GM19467 (cell line): ENCODE data around the gene ADCY1.

Experiments used
- ATAC-seq: cut with Tn5 transposase; IDR thresholded peaks from one replicate; pipeline ENCODE4 v1.9.1; 2021; ENCODE audit warnings: mild to moderate bottlenecking, moderate library complexity; ENCODE audit not compliant: unreplicated experiment

Gene ADCY1

DNA sequence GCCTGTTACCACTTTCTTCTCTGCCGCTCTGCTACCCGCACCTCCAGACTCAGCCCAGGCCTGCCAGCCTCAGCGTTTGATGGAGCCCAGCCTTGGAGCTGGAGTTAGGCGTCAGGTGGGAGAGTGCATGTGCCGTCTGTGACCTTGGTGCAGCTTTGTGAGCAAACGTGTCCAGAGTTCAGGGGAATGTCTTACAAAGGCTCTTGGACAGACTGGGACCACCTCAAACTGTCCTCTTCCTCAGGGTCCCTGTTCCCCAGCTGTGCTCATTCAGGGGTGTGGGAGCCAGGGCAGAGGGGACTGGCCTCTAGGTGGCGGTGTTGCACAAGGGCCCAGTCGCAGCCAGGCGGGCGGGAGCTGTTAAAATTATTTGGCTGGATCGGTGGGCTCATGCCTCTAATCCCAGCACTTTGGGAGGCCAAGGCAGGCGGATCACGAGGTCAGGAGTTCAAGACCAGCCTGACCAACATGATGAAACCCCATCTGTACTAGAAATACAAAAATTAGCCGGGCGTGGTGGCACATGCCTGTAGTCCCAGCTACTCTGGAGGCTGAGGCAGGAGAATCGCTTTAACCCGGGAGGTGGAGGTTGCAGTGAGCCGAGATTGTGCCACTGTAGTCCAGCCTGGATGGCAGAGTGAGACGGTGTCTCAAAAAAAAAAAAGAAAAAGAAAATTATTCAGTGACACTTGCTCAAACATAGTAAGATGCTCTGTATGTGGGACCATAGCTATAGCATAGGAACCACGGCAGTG, 89.2 kb downstream of the ADCY1 start:
- no peak for ATAC-seq

DNA sequence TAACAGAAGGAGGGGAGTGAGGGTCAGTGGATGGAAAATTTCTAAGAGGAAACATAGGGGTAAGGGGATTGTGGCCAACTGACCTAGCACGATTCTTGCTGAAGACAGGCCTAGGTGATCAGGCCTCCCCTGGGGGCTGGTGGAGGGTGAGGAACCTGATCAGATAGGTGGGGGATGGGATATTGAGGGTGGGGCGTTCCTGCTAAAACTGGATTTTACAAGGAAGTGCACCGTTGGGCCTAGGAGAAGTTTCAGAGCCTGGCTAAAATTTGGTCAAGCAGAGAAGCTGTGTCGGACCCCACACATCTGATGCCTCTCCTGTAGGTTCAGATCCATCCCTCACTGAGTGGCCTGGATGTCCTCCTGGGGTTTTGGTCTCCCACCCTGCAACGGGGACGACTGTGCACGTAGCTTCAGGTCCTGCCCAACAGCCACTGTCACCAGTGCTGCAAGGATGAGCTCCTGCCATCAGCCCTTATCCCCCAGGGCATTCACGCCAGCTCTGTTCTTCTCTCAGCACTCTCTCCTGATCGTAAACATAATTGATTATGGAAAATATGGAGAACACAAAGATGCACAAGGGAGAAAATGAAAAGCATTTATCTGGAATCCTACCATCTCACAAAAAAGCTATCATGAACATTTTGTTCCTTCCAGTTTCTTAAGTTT, 89.9 kb downstream of the ADCY1 start:
- ATAC-seq = no peak

DNA sequence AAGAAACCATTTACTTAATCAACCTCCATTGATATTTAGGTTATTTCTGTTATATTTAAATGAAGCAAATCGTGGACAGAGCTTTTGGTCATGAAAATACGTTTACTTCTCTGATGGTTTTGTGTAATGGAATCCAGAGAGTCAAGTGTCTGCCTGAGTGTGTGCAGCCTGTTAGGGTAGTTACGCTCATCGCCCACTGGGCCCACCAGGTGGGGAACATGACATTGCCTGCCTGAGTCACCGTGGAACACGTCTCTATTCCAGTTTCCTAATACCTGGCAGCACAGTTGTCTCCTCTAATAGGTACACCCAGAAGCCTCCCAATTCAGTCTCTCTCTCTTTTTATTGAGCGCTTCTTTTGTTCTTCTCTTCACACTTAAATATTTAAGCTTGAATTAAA, 91.0 kb downstream of the ADCY1 start:
- ATAC-seq = no peak

DNA sequence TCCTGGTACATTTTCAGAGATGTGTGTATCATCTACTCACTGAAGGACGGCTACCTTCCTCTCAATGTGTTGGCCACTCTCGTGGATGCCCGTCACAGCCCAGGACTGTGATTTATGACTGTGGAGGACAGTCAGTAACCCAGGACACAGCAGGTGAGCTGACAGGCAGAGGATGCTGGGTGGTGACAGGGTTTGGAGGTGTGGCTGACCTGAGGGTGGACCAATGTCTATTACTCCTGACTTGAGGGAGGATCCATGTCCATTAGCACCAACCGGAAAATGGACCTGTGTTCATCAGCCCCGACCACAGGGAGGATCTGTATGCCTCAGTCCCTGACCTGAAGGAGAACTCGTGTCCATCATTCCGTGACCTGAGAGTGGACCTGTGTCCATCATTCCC, 96.1 kb downstream of the ADCY1 start:
- ATAC-seq = no peak

DNA sequence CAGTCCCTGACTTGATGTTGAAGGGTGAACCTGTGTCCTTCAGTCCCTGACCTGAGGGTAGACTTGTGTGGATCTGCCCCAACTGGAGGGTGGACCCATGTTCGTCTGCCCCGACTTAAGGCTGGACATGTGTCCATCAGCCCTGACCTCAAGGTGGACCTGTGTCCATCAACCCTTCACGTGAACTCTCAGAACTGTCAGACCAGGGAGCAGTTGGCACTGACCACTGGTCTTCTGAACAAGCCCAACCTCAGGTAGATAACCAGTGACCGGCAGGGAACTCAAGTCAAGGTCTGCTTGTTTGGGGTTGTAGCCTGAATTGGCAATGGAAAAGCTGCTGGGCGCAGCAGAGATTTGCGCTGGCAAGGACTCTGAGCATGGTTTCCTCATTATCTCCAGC, 96.5 kb downstream of the ADCY1 start:
- ATAC-seq = no peak

DNA sequence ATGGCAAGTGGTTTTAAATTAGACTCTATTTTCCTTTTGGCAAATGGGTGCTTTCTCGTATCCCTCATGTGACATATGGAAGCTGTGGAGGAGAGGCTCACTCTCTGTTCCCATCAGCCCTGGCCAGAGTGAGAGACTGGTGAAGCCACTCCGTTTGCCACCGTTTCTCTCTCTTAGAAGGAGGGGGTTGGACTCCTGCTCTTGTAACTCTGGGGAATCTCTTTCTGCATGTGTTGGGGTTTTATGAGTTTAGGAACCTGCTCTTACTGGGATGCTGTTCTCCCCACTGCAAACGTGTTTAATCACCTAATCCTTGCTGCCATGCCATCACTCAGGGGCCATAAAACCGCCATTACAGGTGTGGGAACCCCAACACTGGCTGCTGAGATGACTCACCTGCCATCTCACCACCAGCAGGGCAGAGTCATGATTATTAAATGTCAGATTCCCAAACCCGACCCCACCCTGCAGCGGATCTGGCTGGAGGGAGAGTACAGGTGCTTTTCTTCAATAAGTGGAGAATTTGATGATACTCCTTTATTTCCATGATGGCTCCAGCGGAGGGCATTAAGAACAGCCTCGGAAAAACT, 103.2 kb downstream of the ADCY1 start:
- ATAC-seq = no peak

DNA sequence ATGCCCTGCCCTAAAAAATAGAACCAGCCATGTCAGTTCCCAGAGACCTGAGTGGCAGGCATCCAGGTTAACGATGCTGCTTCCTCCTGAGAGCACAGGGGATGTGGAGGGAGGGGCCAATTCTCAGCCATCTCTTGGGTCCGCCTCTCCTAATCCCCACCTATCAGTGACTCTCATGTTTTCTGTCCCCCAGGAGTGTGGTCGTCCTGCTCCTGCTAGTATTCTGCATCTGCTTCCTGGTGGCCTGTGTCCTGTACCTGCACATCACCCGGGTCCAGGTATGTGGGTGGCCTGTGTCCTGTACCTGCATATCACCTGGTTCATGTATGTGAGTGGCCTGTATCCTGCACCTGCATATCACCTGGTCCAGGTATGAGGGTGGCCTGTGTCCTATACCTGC, 105.3 kb downstream of the ADCY1 start:
- ATAC-seq = no peak

DNA sequence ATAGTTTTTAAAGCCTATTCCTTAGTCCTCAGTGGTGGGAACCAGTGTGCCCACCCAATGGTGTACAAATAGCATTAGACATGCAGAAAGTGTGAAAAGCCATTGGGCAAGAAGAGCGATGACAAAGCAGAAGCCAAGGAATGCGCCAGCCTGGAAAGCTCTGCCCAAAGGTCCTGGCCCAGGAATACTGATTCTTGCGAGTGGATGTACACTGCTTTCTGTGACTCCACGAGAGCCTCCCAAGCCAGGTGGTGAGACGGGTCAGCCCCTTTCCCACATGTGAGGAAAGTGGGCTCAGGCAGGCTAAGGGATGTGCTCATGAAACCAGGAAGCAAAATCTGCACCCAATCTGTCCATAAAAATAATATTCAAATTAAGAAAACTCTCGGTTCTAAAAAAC, 106.6 kb downstream of the ADCY1 start:
- ATAC-seq = no peak

DNA sequence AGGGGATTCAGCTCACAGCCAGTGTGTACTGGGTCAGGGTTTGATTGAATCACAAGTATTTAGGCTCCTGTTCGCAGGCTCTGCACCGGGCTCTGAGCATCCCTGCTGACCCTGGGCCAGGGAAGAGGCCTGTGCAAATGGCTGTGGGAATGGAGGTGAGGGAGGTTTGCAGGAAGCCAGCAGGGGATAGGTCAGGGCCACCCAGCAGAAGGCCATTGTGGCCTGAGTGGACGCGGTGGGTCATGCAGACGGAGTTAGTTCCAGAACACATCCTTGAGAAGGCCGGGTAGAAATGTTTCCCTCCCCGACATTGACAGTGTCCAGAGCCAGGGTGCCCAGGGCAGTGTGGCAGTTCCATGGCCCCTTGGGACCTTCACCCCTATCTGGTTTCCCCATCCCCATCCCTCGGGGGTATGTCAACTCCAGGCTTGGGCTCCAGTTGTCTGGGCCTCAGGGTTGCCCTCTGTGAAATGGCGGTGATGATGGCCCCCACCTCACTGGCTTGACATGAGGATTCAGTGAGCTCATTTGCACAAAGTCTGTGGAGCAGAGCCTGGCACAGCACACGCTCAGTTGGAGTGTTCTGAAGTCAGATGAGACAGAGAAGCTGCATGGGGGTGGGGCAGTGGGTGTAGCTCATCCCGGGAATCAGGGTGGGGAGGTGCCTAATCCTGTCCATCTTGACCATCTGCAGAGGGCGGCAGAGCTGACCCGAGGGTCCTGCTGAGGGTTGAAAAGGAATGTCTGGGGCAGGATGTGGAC, 107.6 kb downstream of the ADCY1 start:
- ATAC-seq = no peak

DNA sequence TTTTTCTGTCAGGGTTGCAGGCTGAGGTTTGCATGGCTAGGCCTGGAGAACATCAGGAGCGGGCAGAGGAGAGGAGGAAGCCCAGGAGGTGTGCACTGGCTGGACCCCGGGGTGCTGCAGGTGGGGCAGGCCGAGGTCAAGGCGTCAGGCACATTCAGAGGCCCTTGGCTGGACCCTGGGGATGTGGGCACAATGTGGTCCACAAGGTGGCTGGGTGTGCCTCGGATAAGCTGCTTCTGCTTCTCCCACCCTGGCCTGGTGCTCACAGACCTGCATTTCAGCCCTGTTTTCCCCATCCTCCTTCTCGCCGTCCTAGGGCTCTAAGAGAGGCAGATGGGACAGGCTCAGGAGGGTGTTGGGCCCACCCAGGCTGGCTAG, 108.2 kb downstream of the ADCY1 start:
- no peak for ATAC-seq

DNA sequence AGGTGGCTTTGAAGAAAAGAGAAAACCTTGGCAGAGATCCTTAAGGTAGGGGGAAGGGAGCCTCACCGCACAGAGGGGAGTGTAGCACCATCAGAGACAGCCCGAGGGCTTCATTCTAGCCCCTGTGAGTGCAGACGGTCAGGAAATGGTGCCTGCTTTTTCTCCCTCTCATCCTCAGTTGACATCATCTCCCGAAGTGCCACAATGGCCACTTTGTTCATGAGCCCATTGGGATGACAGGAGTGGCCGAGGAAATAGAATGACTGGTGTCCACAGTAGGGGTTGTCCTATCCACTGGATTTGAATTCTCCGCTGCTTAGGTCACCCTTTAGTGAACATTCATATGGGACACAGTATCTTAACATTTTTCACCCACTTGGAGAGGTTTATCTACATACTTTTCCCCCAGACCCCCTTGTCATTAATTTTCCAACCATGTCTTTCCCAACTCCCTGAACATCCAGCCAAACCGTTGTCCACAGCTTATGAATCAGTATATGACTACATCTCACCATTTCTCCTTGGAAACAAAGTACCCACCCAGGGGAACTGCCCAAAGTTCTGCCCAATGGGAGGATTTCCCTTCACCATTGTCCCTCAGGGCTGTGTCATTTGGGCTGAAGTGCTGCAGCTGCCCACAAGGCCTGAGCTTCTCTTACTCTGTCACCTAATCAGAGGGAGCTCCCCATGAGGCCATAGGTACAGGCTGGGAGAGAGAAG, 108.8 kb downstream of the ADCY1 start:
- ATAC-seq = no peak

DNA sequence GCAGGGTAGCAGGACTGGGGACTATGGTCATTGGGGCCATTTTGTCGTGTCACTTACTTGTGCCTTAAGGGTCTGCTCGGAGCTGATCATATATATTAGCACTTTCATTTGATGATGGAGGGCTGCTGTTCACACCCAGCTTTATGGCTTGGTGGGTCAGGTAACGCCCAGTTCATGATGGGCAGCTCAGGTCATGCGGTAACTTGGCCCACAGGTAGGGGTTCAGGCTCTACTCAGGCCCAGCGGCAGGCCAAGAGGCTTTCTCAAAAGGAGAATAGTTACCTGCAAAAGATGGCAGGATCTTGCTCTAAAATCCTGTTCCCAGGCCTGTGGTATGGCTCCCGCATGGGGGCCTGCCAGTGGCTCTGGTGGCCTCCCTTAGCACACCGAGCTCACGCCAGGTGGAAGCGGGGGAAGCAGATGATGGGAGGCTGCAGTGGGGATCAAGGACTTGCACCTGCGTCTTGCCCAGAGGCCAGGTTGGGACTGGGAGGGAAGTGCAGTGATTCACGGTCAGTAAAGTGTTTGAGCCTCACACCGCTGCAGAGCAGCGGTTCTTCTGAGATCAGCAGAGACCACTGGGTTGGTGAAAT, 109.5 kb downstream of the ADCY1 start:
- no peak for ATAC-seq

DNA sequence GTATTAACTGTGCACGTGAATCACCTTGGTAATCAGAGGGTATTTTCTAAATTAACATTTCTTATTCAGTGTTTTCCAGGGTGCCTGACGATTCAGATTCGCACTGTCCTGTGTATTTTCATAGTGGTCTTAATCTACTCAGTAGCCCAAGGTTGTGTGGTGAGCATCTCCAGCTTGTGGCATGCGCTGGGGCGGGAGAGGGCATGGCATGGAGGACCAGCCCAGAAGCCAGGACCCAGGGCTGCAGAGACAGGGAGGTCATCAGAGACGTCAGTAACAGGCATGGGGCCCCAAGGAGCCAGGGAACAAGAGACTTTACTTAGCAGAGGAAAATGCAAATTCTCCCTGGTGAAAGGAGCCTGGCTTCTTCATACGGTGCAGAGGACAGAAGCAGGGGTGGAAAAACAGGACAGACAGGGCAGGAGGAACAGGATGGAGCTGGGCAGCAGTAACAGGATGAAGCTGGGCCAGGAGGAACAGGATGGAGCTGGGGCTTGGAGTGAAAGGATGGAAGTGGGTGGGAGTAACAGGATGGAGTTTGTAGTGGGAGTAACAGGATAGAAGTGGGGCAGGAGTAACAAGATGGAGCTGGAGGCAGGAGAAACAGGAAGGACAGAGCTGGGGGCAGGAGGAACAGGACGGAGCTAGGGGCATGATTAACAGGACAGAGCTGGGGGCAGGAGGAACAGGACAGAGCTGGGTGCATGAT, 110.9 kb downstream of the ADCY1 start:
- ATAC-seq = no peak

DNA sequence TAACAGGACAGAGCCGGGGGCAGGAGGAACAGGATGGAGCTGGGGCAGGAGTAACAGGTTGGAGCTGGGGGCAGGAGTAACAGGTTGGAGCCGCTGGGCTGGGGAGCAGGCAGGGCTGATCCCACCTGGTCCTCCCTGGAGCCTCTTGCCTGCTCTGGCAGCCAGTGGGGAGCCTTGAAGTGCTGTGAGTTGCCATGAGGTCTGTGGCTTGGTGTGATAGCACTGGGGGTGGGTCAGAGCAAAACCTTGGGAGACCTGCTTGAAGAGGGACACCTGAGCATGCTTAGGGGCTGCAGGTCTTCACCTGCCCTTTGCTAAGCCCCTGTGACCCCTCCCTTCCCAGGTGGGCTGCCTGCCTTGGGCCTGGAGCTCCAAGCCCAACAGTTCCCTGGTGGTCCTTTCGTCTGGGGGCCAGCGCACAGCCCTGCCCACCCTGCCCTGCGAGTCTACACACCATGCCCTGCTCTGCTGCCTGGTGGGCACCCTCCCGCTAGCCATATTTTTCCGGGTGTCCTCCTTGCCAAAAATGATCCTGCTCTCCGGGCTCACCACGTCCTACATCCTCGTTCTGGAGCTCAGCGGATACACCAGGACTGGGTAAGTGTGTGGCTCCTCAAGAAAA, 111.6 kb downstream of the ADCY1 start:
- ATAC-seq = no peak

DNA sequence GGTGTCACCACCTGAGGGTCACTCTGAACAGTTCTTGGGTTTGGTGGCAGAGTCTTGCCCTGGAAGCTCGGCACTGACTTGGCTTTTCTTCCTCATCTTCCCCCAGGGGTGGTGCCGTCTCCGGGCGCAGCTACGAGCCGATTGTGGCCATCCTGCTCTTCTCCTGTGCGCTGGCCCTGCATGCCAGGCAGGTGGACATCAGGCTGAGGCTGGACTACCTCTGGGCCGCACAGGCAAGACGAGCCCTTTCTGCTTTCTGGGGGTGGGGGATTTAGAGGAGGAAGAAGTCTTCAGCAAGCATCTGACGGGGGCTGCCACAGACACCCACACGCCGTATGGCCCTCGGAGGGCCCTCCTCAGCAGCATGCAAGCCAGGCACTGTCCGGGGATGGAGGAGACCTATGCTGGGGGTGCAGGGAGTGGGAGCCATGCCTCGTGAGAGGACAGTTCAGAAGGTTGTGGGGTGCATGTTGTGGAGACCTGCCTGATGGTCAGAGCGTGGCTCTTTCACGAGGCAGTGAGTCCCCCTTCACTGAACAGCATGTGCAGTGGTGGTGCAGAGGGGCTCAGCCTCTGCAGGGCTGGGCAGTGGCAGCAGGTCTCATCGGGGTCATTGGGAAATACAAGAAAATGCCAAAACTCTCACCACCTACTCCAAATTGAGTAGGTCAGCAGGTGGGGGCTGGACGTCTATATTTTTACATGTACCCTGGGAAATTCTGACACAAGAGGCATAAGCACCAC, 112.4 kb downstream of the ADCY1 start:
- ATAC-seq = no peak

DNA sequence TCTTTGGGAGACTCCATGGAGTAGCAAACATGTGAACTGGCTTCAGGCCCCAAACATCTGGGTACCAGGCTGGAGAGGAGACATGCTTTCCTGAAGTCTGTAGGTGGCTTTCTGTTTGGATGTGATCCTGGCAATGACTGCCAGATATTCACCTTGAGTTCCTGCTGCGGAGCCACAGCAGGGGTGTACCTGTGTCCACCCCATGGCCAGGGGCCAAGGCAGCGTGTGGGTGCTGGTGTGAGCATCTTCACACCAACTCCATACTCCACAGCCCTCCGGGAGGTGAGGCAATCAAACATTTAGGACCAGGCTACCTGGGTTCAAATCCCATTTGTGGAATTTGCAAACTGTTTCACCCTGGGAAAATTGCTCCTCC, 113.0 kb downstream of the ADCY1 start:
- ATAC-seq = no peak

DNA sequence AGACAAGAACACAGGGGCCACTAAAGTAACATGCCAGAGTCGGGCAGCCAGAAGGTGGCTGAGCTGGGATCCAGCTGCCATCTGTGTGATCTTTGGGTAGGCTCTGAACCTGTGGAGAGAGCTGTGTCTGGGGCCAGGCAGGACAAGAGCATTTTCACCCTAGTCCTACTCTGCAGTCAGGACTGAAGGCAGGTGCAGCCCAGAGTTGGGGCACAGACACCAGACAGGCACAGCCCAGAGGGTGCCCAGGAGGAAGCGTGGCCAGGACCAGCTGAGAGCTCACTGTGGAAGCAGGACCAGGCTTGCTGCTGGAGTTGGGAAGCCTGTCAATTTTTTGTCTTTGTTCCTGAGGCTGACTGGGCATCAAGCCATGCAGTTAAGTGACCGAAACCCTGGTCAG, 113.6 kb downstream of the ADCY1 start:
- ATAC-seq = no peak

DNA sequence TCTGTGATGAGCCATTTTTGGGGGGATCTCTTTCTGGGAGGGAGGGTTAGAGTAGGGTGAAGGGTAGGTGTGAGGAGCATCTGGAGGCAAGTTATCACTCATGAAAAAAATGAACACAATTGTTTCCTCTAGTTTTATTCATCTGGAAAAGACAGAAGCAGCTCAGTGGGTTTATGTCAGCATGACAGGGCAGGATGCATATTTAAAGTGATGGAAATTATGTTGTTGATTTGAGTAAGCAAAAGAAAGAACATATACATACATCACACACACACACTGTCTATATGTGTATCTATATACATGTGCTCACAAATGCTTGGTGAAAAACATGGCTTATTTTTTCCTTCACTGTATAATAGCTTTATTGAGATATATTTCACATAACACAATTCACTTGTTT, 114.2 kb downstream of the ADCY1 start:
- ATAC-seq = no peak
